ENCODE data around the gene CDK6. TPM values are rescaled to one million over a fixed set of nuclear protein-coding genes. Genes with fewer than 3 reads are reported as not detected.

Gene CDK6
- polyA plus RNA-seq, 1 donor (not counting 4 experiments of a cell fraction or from before 2014, with no cell fraction given) = 53.5 TPM

GRCh38 chr7:92723205-92723604 lies 113.2 kb downstream of the CDK6 start:
- dilution Hi-C loops (cut with MboI; ENCODE audit: extremely low pct_ligation_motif_present, low sequenced_read_pairs) = no loop called here
- Histone ChIP-seq H3K4me2 (ENCODE audit: control insufficient read depth, extremely low read depth, insufficient read depth, low read depth, low read length) (no peak overlapping the region), H3K9ac (ENCODE audit: control insufficient read depth, extremely low read depth, insufficient read depth, low read length) (no peak overlapping the region), H4K20me1 (ENCODE audit: control insufficient read depth, extremely low read depth, insufficient read depth, low read length) (peaks cover 2% of the 10 kb centered on the region), H3K9me3 (ENCODE audit: control insufficient read depth, low read depth, low read length) (no peaks in the 10 kb centered on the region), H3K79me2 (ENCODE audit: control insufficient read depth, insufficient read depth, low read length) (peaks cover 88% of the 10 kb centered on the region), H3K27me3 (ENCODE audit: control insufficient read depth, extremely low read depth, insufficient read depth, low read length) (no peaks in the 10 kb centered on the region), H3K36me3 (ENCODE audit: control insufficient read depth in 2 of 2, extremely low read depth in 1 of 2, insufficient read depth in 2 of 2, low read length in 2 of 2) (peaks cover 18 to 32% of the 10 kb centered on the region in 2 experiments), H3K4me3 (ENCODE audit: control insufficient read depth in 2 of 3, extremely low read depth in 1 of 3, insufficient read depth in 2 of 3, low read depth in 1 of 3, low read length in 3 of 3) (no peak overlapping the region), H3K27ac (ENCODE audit: control insufficient read depth, insufficient read depth, low read length) (no peak overlapping the region), H2AFZ (ENCODE audit: control insufficient read depth, low read length) (no peak overlapping the region), H3K9me1 (ENCODE audit: control insufficient read depth, extremely low read depth, insufficient read depth, low read length) (peaks cover 4% of the 10 kb centered on the region), H3K4me1 (ENCODE audit: control insufficient read depth, extremely low read depth, insufficient read depth, low read length) (peaks cover 13% of the 10 kb centered on the region)
- FAIRE-seq (no peak), DNase-seq (ENCODE audit: low read depth, low spot score) (no peak)
- TF ChIP-seq EZH2 (IDR thresholded peaks at IDR 0.05; ENCODE audit: low read length) (no peak), CTCF (optimal IDR thresholded peaks at IDR 0.05 in 1 of 3, IDR thresholded peaks at IDR 0.05 in 1 of 3, conservative IDR thresholded peaks at IDR 0.05 in 1 of 3; ENCODE audit: extremely low read depth in 1 of 3, insufficient read depth in 2 of 3, low read length in 3 of 3) (no peak)

- DNase-seq (ENCODE audit: low read depth, low spot score) (no peak), FAIRE-seq (no peak)
- Histone ChIP-seq H3K4me1 (ENCODE audit: control insufficient read depth, extremely low read depth, insufficient read depth, low read length) (peaks cover 16% of the 10 kb centered on the region), H3K27me3 (ENCODE audit: control insufficient read depth, extremely low read depth, insufficient read depth, low read length) (no peaks in the 10 kb centered on the region), H2AFZ (ENCODE audit: control insufficient read depth, low read length) (no peak overlapping the region), H3K79me2 (ENCODE audit: control insufficient read depth, insufficient read depth, low read length) (peaks cover 89% of the 10 kb centered on the region), H3K9me3 (ENCODE audit: control insufficient read depth, low read depth, low read length) (no peaks in the 10 kb centered on the region), H4K20me1 (ENCODE audit: control insufficient read depth, extremely low read depth, insufficient read depth, low read length) (peaks cover 4% of the 10 kb centered on the region), H3K4me2 (ENCODE audit: control insufficient read depth, extremely low read depth, insufficient read depth, low read depth, low read length) (no peak overlapping the region), H3K9ac (ENCODE audit: control insufficient read depth, extremely low read depth, insufficient read depth, low read length) (no peak overlapping the region), H3K36me3 (ENCODE audit: control insufficient read depth in 2 of 2, extremely low read depth in 1 of 2, insufficient read depth in 2 of 2, low read length in 2 of 2) (peaks cover 18 to 38% of the 10 kb centered on the region in 2 experiments), H3K9me1 (ENCODE audit: control insufficient read depth, extremely low read depth, insufficient read depth, low read length) (peaks cover 4% of the 10 kb centered on the region), H3K4me3 (ENCODE audit: control insufficient read depth in 2 of 3, extremely low read depth in 1 of 3, insufficient read depth in 2 of 3, low read depth in 1 of 3, low read length in 3 of 3) (no peak overlapping the region), H3K27ac (ENCODE audit: control insufficient read depth, insufficient read depth, low read length) (no peak overlapping the region)
- TF ChIP-seq EZH2 (IDR thresholded peaks at IDR 0.05; ENCODE audit: low read length) (no peak), CTCF (optimal IDR thresholded peaks at IDR 0.05 in 1 of 3, IDR thresholded peaks at IDR 0.05 in 1 of 3, conservative IDR thresholded peaks at IDR 0.05 in 1 of 3; ENCODE audit: extremely low read depth in 1 of 3, insufficient read depth in 2 of 3, low read length in 3 of 3) (no peak)
- dilution Hi-C loops (cut with MboI; ENCODE audit: extremely low pct_ligation_motif_present, low sequenced_read_pairs) = no loop called here
Measured at GRCh38 chr7:92722541-92722940, 113.8 kb downstream of the CDK6 start.

Data from keratinocyte (primary cell).